Measurements from ENCODE around the gene GLT6D1. TPM values are rescaled to one million over a fixed set of nuclear protein-coding genes. Genes with fewer than 3 reads are reported as not detected.

The GLT6D1 gene
- total RNA-seq, 1 donor = not detected

DNA sequence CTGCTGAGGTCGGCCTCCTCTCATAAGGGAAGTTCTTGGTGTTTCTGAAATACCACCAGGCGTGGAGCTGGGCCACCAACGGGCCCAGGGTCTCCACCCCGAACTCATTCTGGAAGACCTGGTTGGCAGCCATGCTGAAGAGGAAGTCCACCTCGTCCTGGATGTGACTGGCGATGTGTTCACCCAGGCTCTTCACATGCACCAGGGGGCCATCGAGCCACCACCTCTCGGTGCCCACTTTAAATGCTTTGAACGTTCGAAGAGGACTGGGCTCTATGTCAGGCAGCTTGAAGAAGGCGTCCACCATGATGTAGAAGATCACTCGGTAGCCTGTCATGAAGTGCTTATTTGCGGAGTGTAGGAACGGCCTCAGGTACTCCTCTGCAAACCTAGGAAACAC, 15.1 kb downstream of the GLT6D1 start:
- no peak for DNase-seq (ENCODE audit: low read depth)
- TF ChIP-seq, protein P1, sequence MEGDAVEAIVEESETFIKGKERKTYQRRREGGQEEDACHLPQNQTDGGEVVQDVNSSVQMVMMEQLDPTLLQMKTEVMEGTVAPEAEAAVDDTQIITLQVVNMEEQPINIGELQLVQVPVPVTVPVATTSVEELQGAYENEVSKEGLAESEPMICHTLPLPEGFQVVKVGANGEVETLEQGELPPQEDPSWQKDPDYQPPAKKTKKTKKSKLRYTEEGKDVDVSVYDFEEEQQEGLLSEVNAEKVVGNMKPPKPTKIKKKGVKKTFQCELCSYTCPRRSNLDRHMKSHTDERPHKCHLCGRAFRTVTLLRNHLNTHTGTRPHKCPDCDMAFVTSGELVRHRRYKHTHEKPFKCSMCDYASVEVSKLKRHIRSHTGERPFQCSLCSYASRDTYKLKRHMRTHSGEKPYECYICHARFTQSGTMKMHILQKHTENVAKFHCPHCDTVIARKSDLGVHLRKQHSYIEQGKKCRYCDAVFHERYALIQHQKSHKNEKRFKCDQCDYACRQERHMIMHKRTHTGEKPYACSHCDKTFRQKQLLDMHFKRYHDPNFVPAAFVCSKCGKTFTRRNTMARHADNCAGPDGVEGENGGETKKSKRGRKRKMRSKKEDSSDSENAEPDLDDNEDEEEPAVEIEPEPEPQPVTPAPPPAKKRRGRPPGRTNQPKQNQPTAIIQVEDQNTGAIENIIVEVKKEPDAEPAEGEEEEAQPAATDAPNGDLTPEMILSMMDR (IDR thresholded peaks at IDR 0.05; ENCODE audit: insufficient read depth, low read depth, low read length) = no peak
- H3K4me3 ChIP-seq (ENCODE audit: low read depth, low read length) = no peak overlapping the region

DNA sequence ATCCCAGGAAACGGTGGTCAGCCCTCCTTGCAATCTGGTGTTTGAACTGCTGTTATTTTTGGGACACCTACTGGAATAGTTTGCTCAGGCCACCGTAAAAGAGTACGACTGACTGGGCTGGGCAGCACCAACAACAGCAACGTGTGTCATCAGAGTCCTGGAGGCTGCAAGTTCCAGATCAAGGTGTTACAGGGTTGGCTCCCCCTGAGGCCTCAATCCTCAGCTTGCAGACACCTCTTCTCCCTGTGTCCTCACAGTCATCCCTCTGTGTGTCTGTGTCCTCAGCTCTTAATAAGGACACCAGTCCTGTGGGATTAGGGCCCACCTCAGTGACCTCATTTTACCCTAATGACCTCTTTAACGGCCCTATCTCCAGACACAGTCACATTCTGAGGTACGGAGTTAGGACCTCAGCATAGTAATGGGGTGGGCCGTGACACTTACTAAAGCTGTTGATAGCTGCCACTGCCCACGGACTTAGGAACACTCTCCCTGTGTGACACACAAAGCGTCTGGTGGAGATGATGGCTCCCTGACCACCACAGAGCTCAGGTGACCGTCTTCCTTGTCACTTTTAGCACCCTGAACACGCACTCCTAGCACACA, 16.8 kb downstream of the GLT6D1 start:
- TF ChIP-seq, protein P1 (IDR thresholded peaks at IDR 0.05; ENCODE audit: insufficient read depth, low read depth, low read length) = no peak
- H3K4me3 ChIP-seq (ENCODE audit: low read depth, low read length) = no peak overlapping the region
- no peak for DNase-seq (ENCODE audit: low read depth)

DNA sequence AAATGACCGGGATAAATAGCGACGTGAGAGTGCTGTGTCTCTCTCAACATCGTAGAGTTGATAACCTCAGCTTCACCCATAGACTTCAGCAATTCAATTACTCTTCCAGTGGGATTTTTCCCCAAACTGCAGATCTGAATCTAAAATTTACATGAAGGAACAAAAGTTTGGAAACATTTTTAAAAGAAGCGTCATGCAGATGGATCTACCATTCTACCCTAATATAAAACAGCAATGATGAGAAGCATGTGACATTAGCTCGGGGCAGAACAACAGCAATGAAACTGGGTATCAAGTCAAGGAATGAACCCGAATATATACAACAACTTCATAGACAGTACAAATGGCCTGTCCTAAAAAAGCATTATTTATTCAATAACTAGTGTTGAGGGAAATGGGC, 18.8 kb downstream of the GLT6D1 start:
- no peak for DNase-seq (ENCODE audit: low read depth)
- TF ChIP-seq, protein P1 (IDR thresholded peaks at IDR 0.05; ENCODE audit: insufficient read depth, low read depth, low read length) = no peak
- H3K4me3 ChIP-seq (ENCODE audit: low read depth, low read length) = no peak overlapping the region

DNA sequence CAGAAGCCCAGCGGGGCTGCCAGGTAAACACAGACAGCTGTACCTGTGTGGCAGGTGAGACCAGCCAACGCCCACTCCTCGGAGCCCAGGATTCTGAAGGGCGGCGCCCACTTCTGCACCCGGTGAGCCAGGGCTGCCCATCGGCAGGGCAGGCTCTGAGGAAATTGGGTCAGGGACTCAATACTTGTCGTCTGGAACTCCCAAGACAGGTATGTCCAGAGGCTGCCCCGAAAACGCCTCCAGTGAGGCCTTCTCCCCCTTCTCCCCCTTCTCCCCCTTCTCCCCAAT, 19.8 kb downstream of the GLT6D1 start:
- DNase-seq (ENCODE audit: low read depth) = no peak
- TF ChIP-seq, protein P1 (IDR thresholded peaks at IDR 0.05; ENCODE audit: insufficient read depth, low read depth, low read length) = no peak
- H3K4me3 ChIP-seq (ENCODE audit: low read depth, low read length) = no peak overlapping the region

DNA sequence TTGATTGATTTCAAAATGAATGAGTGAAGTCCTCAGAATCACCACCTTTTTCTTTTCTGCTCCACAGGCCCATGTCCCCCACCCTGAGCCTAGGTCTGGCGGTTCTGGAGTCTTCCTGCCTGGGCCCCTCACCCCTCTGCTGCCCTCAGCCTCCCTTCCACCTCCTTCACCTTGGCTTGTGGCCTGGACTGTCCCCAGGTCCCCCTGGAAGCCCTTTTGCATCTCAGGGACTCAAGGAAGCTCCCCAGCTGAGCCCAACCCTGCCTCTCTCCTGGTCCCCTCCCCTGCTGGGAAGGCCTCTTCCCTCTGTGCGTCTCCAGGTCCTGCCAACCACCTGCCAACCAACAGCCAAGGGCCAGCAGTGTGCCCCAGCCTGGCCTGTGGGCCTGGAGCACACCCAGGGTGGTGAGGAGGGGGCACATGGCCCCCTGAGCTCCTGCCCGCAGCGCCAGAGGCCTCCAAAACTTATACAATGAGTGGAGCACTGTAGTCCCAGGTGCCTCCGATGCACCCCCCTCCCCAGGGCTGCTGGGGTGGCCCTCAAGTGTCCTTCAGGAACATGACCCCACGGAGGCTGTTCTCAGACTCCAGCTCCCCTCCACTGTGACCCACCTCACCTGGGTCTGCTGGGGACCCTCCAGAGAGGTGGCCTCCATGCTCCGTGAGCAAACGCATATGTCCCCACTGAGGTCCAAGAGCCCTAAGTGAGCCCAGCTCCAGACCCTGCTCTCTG, 20.3 kb downstream of the GLT6D1 start:
- H3K4me3 ChIP-seq (ENCODE audit: low read depth, low read length) = no peak overlapping the region
- DNase-seq (ENCODE audit: low read depth) = no peak
- TF ChIP-seq, protein P1 (IDR thresholded peaks at IDR 0.05; ENCODE audit: insufficient read depth, low read depth, low read length) = no peak

DNA sequence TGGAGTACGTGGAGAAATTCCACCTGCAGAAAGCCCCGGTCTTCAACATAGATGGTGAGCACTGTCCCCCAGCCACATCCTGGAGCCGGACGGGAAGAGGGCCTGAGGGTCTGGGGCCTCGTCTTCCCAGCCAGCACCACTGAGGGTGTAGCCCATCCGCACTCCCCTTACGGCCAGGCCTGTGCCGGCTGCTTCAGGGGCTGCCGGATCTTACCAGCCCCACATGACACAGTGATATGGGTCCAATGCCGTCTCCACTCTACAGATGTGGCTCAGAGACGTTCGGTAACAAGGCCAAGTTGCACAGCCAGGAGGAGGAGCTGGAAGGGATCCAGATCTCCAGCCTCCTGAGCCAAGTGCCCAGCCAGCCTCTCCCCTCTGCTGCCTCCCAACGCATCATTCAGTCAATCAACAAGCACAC, 21.3 kb downstream of the GLT6D1 start:
- H3K4me3 ChIP-seq (ENCODE audit: low read depth, low read length) = no peak overlapping the region
- TF ChIP-seq, protein P1 (IDR thresholded peaks at IDR 0.05; ENCODE audit: insufficient read depth, low read depth, low read length) = no peak
- DNase-seq (ENCODE audit: low read depth) = no peak

DNA sequence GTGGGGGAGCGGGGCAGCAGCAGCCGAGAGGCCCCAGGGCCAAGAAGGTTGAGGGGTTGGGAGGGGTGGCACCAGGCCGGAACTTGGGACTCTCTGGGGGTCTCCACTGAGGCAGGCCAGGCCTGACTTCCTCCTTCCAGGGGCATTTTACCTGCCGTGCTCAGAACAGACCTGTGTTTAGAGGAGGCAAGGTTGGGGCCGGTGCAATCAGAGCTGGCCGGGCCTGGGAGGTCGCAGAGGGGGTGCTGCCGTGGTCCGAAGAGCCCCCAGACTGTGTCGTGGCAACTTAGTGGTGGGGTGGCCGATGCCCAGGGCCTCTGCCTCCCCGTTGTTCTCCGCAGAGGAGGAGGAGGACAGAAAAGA, 21.8 kb downstream of the GLT6D1 start:
- DNase-seq (ENCODE audit: low read depth) = no peak
- no peak overlapping the region for H3K4me3 ChIP-seq (ENCODE audit: low read depth, low read length)
- TF ChIP-seq, protein P1 (IDR thresholded peaks at IDR 0.05; ENCODE audit: insufficient read depth, low read depth, low read length) = no peak

Data from fibroblast of villous mesenchyme (primary cell).